Naive thymus-derived CD4-positive, alpha-beta T cell (primary cell): ENCODE results near the gene OGN. TPM values are rescaled to one million over a fixed set of nuclear protein-coding genes. Genes with fewer than 3 reads are reported as not detected.

Experiments used
- ATAC-seq: fragments of 150-1000 bp; cut with Tn5 transposase; 2 replicates; pipeline ENCODE4 v1.10.0; 2021; ENCODE audit warnings: mild to moderate bottlenecking, moderate library complexity
- CTCF ChIA-PET: fragments of 350-600 bp; sonication (Branson Sonifier 250); formaldehyde crosslinking; loops from one replicate; lab custom pipeline; 2021; ENCODE audit warnings: antibody characterized with exemption; lab: Charles Lee
- POLR2A ChIA-PET: fragments of 350-600 bp; sonication (Branson Sonifier 250); formaldehyde crosslinking; loops from one replicate; lab custom pipeline; 2021; ENCODE audit warnings: antibody characterized with exemption, inconsistent platforms; lab: Charles Lee
- DNase-seq, 9 donors: peaks; one replicate each; pipeline versions ENCODE4 v3.0.0 to v3.0.0-alpha.2; 2020 to 2022; ENCODE audit warnings: mixed read lengths in 1 of 9
- H3K27ac ChIP-seq: one replicate; pipeline ENCODE4 v1.7.0; 2013; ENCODE audit warnings: mild to moderate bottlenecking, low read depth, low read length, moderate library complexity
- H3K27me3 ChIP-seq, 2 donors: one replicate each; pipeline ENCODE4 v1.7.0; 2013; ENCODE audit warnings: low read length in 2 of 2, mild to moderate bottlenecking in 2 of 2, moderate library complexity in 2 of 2; ENCODE audit not compliant: control insufficient read depth in 2 of 2, insufficient read depth in 2 of 2
- H3K36me3 ChIP-seq, 3 experiments: 1 replicate in 2 of 3; 2 replicates in 1 of 3; pipeline ENCODE4 v1.7.0; 2013; ENCODE audit warnings: low read length in 3 of 3, mild to moderate bottlenecking in 3 of 3, moderate library complexity in 1 of 3; ENCODE audit not compliant: insufficient read depth in 3 of 3, control insufficient read depth in 2 of 3
- H3K4me1 ChIP-seq, 2 donors: one replicate each; pipeline ENCODE4 v1.7.0; 2013; ENCODE audit warnings: low read length in 2 of 2, mild to moderate bottlenecking in 2 of 2, moderate library complexity in 1 of 2; ENCODE audit not compliant: control insufficient read depth in 2 of 2, insufficient read depth in 2 of 2
- H3K4me3 ChIP-seq: 2 replicates; pipeline ENCODE4 v1.7.0; 2013; ENCODE audit warnings: mild to moderate bottlenecking, low read length
- H3K9me3 ChIP-seq, 3 experiments: 1 replicate in 2 of 3; 2 replicates in 1 of 3; pipeline ENCODE4 v1.7.0; 2013; ENCODE audit warnings: low read length in 3 of 3; ENCODE audit not compliant: control insufficient read depth in 2 of 3
- H3K27ac Mint-ChIP-seq, 9 donors: one replicate each; pipeline ENCODE4 v1.8.0; 2020 to 2022; ENCODE audit warnings: mixed read lengths in 9 of 9, mild to moderate bottlenecking in 8 of 9, moderate library complexity in 5 of 9, inconsistent platforms in 2 of 9
- H3K27me3 Mint-ChIP-seq, 5 donors: one replicate each; pipeline ENCODE4 v1.8.0; 2021 to 2022; ENCODE audit warnings: mixed read lengths in 5 of 5, mild to moderate bottlenecking in 1 of 5
- H3K36me3 Mint-ChIP-seq, 5 donors: one replicate each; pipeline ENCODE4 v1.8.0; 2020 to 2022; ENCODE audit warnings: mixed read lengths in 5 of 5, mild to moderate bottlenecking in 3 of 5, inconsistent platforms in 1 of 5
- H3K4me1 Mint-ChIP-seq, 7 donors: one replicate each; pipeline ENCODE4 v1.8.0; 2020 to 2022; ENCODE audit warnings: mixed read lengths in 7 of 7, mild to moderate bottlenecking in 3 of 7, inconsistent platforms in 1 of 7
- H3K4me3 Mint-ChIP-seq, 10 donors: one replicate each; pipeline ENCODE4 v1.8.0; 2020 to 2022; ENCODE audit warnings: mild to moderate bottlenecking in 10 of 10, mixed read lengths in 10 of 10, moderate library complexity in 6 of 10, inconsistent platforms in 2 of 10
- H3K9me3 Mint-ChIP-seq, 11 donors: one replicate each; pipeline ENCODE4 v1.8.0; 2020 to 2022; ENCODE audit warnings: mixed read lengths in 11 of 11, mild to moderate bottlenecking in 4 of 11, inconsistent platforms in 1 of 11, moderate library complexity in 1 of 11
- intact Hi-C, 2 donors: fragments of 100-400 bp; cut with micrococcal nuclease; formaldehyde crosslinking; loops; one replicate each; pipeline ENCODE4 v1.15.1; 2023
- polyA plus RNA-seq, 2 donors: library from polyadenylated mRNA; unstranded; fragments of 300-500 nt; fragmentation: Illumina TruSeq; gene quantifications; one replicate each; pipeline ENCODE4 v1.2.3, GENCODE V29; 2021
- total RNA-seq, 6 experiments: library from RNA in 5 of 6; stranded (reverse) in 5 of 6; gene quantifications; 1 replicate in 5 of 6; 2 replicates in 1 of 6; pipeline ENCODE4 v1.2.3 and lab custom pipeline; 2021 to 2026

OGN gene, protein sequence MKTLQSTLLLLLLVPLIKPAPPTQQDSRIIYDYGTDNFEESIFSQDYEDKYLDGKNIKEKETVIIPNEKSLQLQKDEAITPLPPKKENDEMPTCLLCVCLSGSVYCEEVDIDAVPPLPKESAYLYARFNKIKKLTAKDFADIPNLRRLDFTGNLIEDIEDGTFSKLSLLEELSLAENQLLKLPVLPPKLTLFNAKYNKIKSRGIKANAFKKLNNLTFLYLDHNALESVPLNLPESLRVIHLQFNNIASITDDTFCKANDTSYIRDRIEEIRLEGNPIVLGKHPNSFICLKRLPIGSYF
- under 1 TPM in 2 of 5 experiments, not detected in 3; 0.22 to 0.27 TPM for total RNA-seq
- under 1 TPM; 0.10 to 0.18 TPM for polyA plus RNA-seq
- total RNA-seq (lab: John Stamatoyannopoulos, UW): not detected

GRCh38 chr9:92404042-92404836 is at the start of gene OGN:
Gene OGN (minus strand): TSS chr9:92404578. CDS start chr9:92403407, 1,171 bp downstream.
- peaks cover 15 to 30% (median 28%) of the 10 kb centered on the region in 7 donors for H3K4me1 Mint-ChIP-seq
- Histone ChIP-seq H3K27ac (no peak within 1 kb of the TSS), H3K4me3 (no peak within 1 kb of the TSS), H3K27me3 (no peaks in the 10 kb centered on the region), H3K36me3 (peaks cover 0 to 4% (median 0%) of the 10 kb centered on the region in 3 experiments), H3K4me1 (peaks cover 0 to 22% of the 10 kb centered on the region in 2 donors), H3K9me3 (no peaks in the 10 kb centered on the region)
- ChIA-PET CTCF (no interaction called here), POLR2A (interaction anchor here (1.4 kb wide), 1 partner anchor 78 kb away, joined by 3 read pairs; the partner anchor contains the start of gene CENPP)
- no peak for DNase-seq
- no peak for ATAC-seq
- intact Hi-C loops: no loop called here
- peak within 1 kb of the TSS in 4 of 10 donors; percentile 37 to 44 (median 42) for H3K4me3 Mint-ChIP-seq
- no peaks in the 10 kb centered on the region for H3K27me3 Mint-ChIP-seq
- H3K27ac Mint-ChIP-seq: peak within 1 kb of the TSS in 3 of 9 donors; percentile 7 to 65 (median 39)
- peaks cover 0 to 2% (median 0%) of the 10 kb centered on the region in 5 donors for H3K36me3 Mint-ChIP-seq
- no peaks in the 10 kb centered on the region for H3K9me3 Mint-ChIP-seq

DNA sequence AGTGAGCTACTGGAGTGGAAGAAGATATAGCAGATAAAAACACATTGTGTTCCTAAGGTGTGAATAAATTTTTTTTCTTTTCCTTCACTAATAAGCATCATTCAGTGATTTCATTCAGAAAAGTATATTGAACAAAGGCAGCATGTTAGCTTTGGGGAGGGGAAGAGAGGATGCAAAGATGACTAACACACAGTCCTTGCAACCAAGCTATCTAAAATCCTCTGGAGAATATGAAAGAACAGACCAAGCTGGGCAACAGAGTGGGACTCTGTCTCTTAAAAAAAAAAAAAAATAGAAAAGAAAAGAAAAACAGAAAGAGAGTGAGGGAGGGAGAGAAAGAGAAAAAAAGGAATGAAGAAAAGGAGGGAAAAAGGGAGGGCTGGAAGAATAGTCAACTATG is 42.2 kb upstream of the OGN start:
- no peaks in the 10 kb centered on the region for H3K4me1 ChIP-seq
- H3K4me3 ChIP-seq: no peak overlapping the region
- peaks cover 0 to 2% (median 0%) of the 10 kb centered on the region in 5 donors for H3K36me3 Mint-ChIP-seq
- peaks cover 0 to 2% (median 0%) of the 10 kb centered on the region in 7 donors for H3K4me1 Mint-ChIP-seq
- H3K27me3 ChIP-seq: no peaks in the 10 kb centered on the region
- H3K36me3 ChIP-seq: no peaks in the 10 kb centered on the region
- H3K27ac Mint-ChIP-seq: no peak overlapping the region
- H3K27me3 Mint-ChIP-seq: no peaks in the 10 kb centered on the region
- H3K27ac ChIP-seq: no peak overlapping the region
- POLR2A ChIA-PET: no interaction called here
- H3K9me3 Mint-ChIP-seq: peaks cover 0 to 2% (median 0%) of the 10 kb centered on the region in 11 donors
- intact Hi-C loops: no loop called here
- H3K4me3 Mint-ChIP-seq: no peak overlapping the region
- H3K9me3 ChIP-seq: no peaks in the 10 kb centered on the region
- CTCF ChIA-PET: interaction anchor here (2.0 kb wide), 1 partner anchor 307 kb away, joined by 4 read pairs; no protein-coding TSS in a partner anchor
- DNase-seq: no peak
- no peak for ATAC-seq

GRCh38 chr9:92444841-92445240 is 40.5 kb upstream of the OGN start:
- no peak overlapping the region for H3K27ac Mint-ChIP-seq
- intact Hi-C loops: no loop called here

DNA sequence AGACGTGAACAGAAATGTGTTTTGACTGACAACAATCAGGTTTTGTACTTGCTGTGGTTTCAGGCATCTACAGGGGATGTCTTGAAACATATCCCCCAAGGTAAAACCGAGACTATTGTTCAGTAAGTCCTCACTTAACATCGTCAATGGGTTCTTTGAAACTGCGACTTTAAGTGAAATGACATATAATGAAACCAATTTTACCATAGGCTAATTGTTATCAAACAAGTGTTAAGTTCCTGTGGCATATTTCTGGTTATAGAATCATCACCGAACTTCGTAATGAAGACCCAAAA is 36.3 kb upstream of the OGN start:
- Histone ChIP-seq H3K9me3 (no peaks in the 10 kb centered on the region), H3K27me3 (no peaks in the 10 kb centered on the region), H3K4me1 (peaks cover 0 to 9% of the 10 kb centered on the region in 2 donors), H3K4me3 (peak overlapping the region; percentile 44), H3K36me3 (no peaks in the 10 kb centered on the region), H3K27ac (no peak overlapping the region)
- Mint-ChIP-seq H3K9me3 (no peaks in the 10 kb centered on the region), H3K27ac (no peak overlapping the region), H3K4me3 (no peak overlapping the region), H3K27me3 (no peaks in the 10 kb centered on the region), H3K36me3 (no peaks in the 10 kb centered on the region), H3K4me1 (peaks cover 0 to 10% (median 0%) of the 10 kb centered on the region in 7 donors)
- ChIA-PET POLR2A (no interaction called here), CTCF (interaction anchor here (0.8 kb wide), 1 partner anchor 302 kb away, joined by 4 read pairs; no protein-coding TSS in a partner anchor)
- DNase-seq (no peak), ATAC-seq (peak; percentile 29)
- intact Hi-C loops: no loop called here

More at GRCh38 chr9:92444841-92445240, 40.5 kb upstream of the OGN start:
- H3K4me3 Mint-ChIP-seq: no peak overlapping the region
- H3K27me3 ChIP-seq: no peaks in the 10 kb centered on the region
- no peaks in the 10 kb centered on the region for H3K36me3 ChIP-seq
- ATAC-seq: no peak
- no peaks in the 10 kb centered on the region for H3K36me3 Mint-ChIP-seq
- no peaks in the 10 kb centered on the region for H3K27me3 Mint-ChIP-seq
- H3K27ac ChIP-seq: no peak overlapping the region
- CTCF ChIA-PET: no interaction called here
- H3K9me3 Mint-ChIP-seq: peaks cover 0 to 2% (median 0%) of the 10 kb centered on the region in 11 donors
- peaks cover 0 to 3% of the 10 kb centered on the region in 2 donors for H3K4me1 ChIP-seq
- peaks cover 0 to 6% (median 0%) of the 10 kb centered on the region in 7 donors for H3K4me1 Mint-ChIP-seq
- no peaks in the 10 kb centered on the region for H3K9me3 ChIP-seq
- H3K4me3 ChIP-seq: no peak overlapping the region
- POLR2A ChIA-PET: no interaction called here
- no peak for DNase-seq

DNA sequence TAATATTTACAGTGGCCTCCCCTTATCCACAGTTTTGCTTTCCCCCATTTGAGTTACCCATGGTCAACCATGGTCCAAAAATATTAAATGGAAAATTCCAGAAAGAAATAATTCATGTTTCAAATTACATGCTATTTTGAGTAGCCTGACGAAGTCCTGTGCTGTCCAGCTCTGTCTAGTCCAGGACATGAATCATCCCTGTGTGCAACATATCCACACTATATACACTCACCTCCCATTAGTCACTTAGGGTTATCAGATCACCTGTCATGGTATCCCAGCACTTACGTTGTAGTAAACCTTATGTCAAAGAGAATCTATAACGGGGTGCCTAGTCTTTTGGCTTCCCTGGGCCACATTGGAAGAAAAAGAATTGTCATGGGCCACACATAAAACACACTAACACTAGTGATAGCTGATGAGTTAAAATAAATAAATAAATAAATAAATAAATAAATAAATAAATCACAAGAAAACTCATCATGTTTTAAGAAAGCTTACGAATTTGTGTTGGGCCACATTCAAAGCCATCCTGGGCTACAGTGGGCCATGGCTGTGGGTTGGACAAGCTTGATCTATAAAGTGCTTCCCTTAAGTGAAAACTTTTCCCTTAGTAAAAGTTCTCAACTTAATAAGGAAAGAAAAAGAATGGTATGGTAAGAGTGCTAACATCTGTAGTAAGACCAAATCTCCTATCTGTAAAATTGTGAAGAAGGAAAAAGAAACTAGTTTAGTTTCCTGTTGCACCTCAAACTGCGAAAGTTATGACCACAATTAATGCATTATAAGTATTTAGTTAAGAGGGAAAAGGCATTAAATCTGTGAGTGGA is 35.8 kb upstream of the OGN start:
- Mint-ChIP-seq H3K4me3 (no peak overlapping the region), H3K27me3 (no peaks in the 10 kb centered on the region), H3K4me1 (peaks cover 0 to 10% (median 0%) of the 10 kb centered on the region in 7 donors), H3K9me3 (no peaks in the 10 kb centered on the region), H3K36me3 (no peaks in the 10 kb centered on the region), H3K27ac (no peak overlapping the region)
- intact Hi-C loops: loop anchor here (1.0 to 5.0 kb wide), 3 partner anchors 115 to 303 kb away; partner anchors contain the start of genes CENPP (in 1 of the 2), IARS1 (in 1 of the 2) and NOL8 (in 1 of the 2)
- H3K4me1 ChIP-seq: peaks cover 0 to 9% of the 10 kb centered on the region in 2 donors
- POLR2A ChIA-PET: no interaction called here
- CTCF ChIA-PET: interaction anchor here (0.8 kb wide), 1 partner anchor 302 kb away, joined by 4 read pairs; no protein-coding TSS in a partner anchor
- H3K36me3 ChIP-seq: no peaks in the 10 kb centered on the region
- H3K4me3 ChIP-seq: peak overlapping the region; percentile 44
- no peaks in the 10 kb centered on the region for H3K9me3 ChIP-seq
- DNase-seq (no peak), ATAC-seq (no peak)
- H3K27ac ChIP-seq: no peak overlapping the region
- H3K27me3 ChIP-seq: no peaks in the 10 kb centered on the region
